H9 (cell line): ENCODE results near the gene ZNF839. TPM values are rescaled to one million over a fixed set of nuclear protein-coding genes. Genes with fewer than 3 reads are reported as not detected.

ENCODE experiments used
- DNase-seq: peaks from one replicate; pipeline ENCODE4 v3.0.0-alpha.2; 2017
- H2AFZ ChIP-seq: one replicate; pipeline ENCODE4 v1.6.1; 2013; ENCODE audit warnings: mild to moderate bottlenecking, low read length, control low read depth, moderate library complexity
- H2AK5ac ChIP-seq: 2 replicates; pipeline ENCODE4 v1.6.1; 2013; ENCODE audit warnings: low read length, control low read depth, mixed read lengths; ENCODE audit not compliant: insufficient read length
- H2BK120ac ChIP-seq: one replicate; pipeline ENCODE4 v1.6.1; 2013; ENCODE audit warnings: low read depth, mild to moderate bottlenecking, low read length, control low read depth, inconsistent platforms; ENCODE audit not compliant: poor library complexity, severe bottlenecking
- H2BK12ac ChIP-seq: 2 replicates; pipeline ENCODE4 v1.6.1; 2013; ENCODE audit warnings: low read length, control low read depth, mixed read lengths, low read depth; ENCODE audit not compliant: insufficient read length
- H2BK15ac ChIP-seq: 2 replicates; pipeline ENCODE4 v1.6.1; 2013; ENCODE audit warnings: low read depth, low read length, control low read depth
- H2BK20ac ChIP-seq: one replicate; pipeline ENCODE4 v1.6.1; 2013; ENCODE audit warnings: low read depth, mild to moderate bottlenecking, low read length, control low read depth, inconsistent platforms; ENCODE audit not compliant: poor library complexity, severe bottlenecking
- H2BK5ac ChIP-seq: 2 replicates; pipeline ENCODE4 v1.6.1; 2013; ENCODE audit warnings: low read length, control low read depth, mixed read lengths; ENCODE audit not compliant: insufficient read length
- H3K14ac ChIP-seq: 2 replicates; pipeline ENCODE4 v1.6.1; 2013; ENCODE audit warnings: low read length, control low read depth; ENCODE audit not compliant: insufficient read depth
- H3K18ac ChIP-seq: 2 replicates; pipeline ENCODE4 v1.6.1; 2013; ENCODE audit warnings: low read depth, mild to moderate bottlenecking, mixed read lengths, low read length, control low read depth; ENCODE audit not compliant: insufficient read length
- H3K23ac ChIP-seq: 2 replicates; pipeline ENCODE4 v1.6.1; 2013; ENCODE audit warnings: low read length, control low read depth, mixed read lengths, low read depth; ENCODE audit not compliant: insufficient read length
- H3K23me2 ChIP-seq: 2 replicates; pipeline ENCODE4 v1.6.1; 2013; ENCODE audit warnings: low read depth, mild to moderate bottlenecking, mixed read lengths, low read length, control low read depth; ENCODE audit not compliant: insufficient read length, poor library complexity, severe bottlenecking
- H3K27ac ChIP-seq: 2 replicates; pipeline ENCODE4 v1.5.1; 2013; ENCODE audit warnings: low read length, control low read depth, mixed read lengths, low read depth; ENCODE audit not compliant: insufficient read length
- H3K27me3 ChIP-seq: 2 replicates; pipeline ENCODE4 v1.6.1; 2013; ENCODE audit warnings: low read length, control low read depth, inconsistent platforms; ENCODE audit not compliant: insufficient read depth
- H3K4ac ChIP-seq: 2 replicates; pipeline ENCODE4 v1.6.1; 2013; ENCODE audit warnings: low read depth, mild to moderate bottlenecking, control low read depth, inconsistent platforms, low read length, moderate library complexity
- H3K4me1 ChIP-seq: 2 replicates; pipeline ENCODE4 v1.6.1; 2013; ENCODE audit warnings: low read length, control low read depth, inconsistent platforms; ENCODE audit not compliant: insufficient read depth
- H3K4me2 ChIP-seq: 2 replicates; pipeline ENCODE4 v1.6.1; 2013; ENCODE audit warnings: low read length, control low read depth, mixed read lengths; ENCODE audit not compliant: insufficient read length, insufficient read depth
- H3K56ac ChIP-seq: 2 replicates; pipeline ENCODE4 v1.6.1; 2013; ENCODE audit warnings: low read depth, mild to moderate bottlenecking, mixed read lengths, low read length, control low read depth; ENCODE audit not compliant: insufficient read length
- H3K79me1 ChIP-seq: 2 replicates; pipeline ENCODE4 v1.6.1; 2013; ENCODE audit warnings: low read depth, mild to moderate bottlenecking, moderate library complexity, low read length, control low read depth, inconsistent platforms; ENCODE audit not compliant: insufficient read depth, poor library complexity, severe bottlenecking
- H3K79me2 ChIP-seq: 2 replicates; pipeline ENCODE4 v1.6.1; 2013; ENCODE audit warnings: low read length, control low read depth, inconsistent platforms; ENCODE audit not compliant: insufficient read depth
- H3K9ac ChIP-seq: 2 replicates; pipeline ENCODE4 v1.6.1; 2013; ENCODE audit warnings: low read length, control low read depth, mixed read lengths; ENCODE audit not compliant: insufficient read length; ENCODE audit errors: extremely low read depth
- H3K9me3 ChIP-seq: one replicate; pipeline ENCODE4 v1.6.1; 2013; ENCODE audit warnings: low read depth, low read length, inconsistent platforms; ENCODE audit not compliant: control insufficient read depth
- H3T11ph ChIP-seq: one replicate; pipeline ENCODE4 v1.6.1; 2013; ENCODE audit warnings: mild to moderate bottlenecking, low read length, control low read depth, inconsistent platforms
- H4K20me1 ChIP-seq: one replicate; pipeline ENCODE4 v1.6.1; 2013; ENCODE audit not compliant: control insufficient read depth, insufficient read length, insufficient read depth
- H4K5ac ChIP-seq: 2 replicates; pipeline ENCODE4 v1.6.1; 2013; ENCODE audit warnings: low read depth, mild to moderate bottlenecking, mixed read lengths, low read length, control low read depth; ENCODE audit not compliant: insufficient read length
- H4K8ac ChIP-seq: replicated peaks from 2 replicates; pipeline ENCODE4 v1.6.1; 2013; ENCODE audit warnings: low read length, control low read depth, mixed read lengths, low read depth; ENCODE audit not compliant: insufficient read length
- H4K91ac ChIP-seq: 2 replicates; pipeline ENCODE4 v1.6.1; 2013; ENCODE audit warnings: low read depth, mild to moderate bottlenecking, moderate library complexity, mixed read lengths, low read length, control low read depth; ENCODE audit not compliant: insufficient read length
- H3K27ac Mint-ChIP-seq, 3 experiments: 2 replicates in 2 of 3; 3 replicates in 1 of 3; pipeline ENCODE4 v1.8.0; 2020 to 2021; ENCODE audit warnings: mixed read lengths in 3 of 3, mild to moderate bottlenecking in 1 of 3, moderate library complexity in 1 of 3
- H3K27me3 Mint-ChIP-seq: 2 replicates; pipeline ENCODE4 v1.8.0; 2021; ENCODE audit warnings: low read depth, mild to moderate bottlenecking, moderate library complexity, mixed read lengths
- H3K36me3 Mint-ChIP-seq, 3 experiments: 2 replicates in 2 of 3; 3 replicates in 1 of 3; pipeline ENCODE4 v1.8.0; 2020 to 2021; ENCODE audit warnings: low read depth in 3 of 3, mixed read lengths in 3 of 3; ENCODE audit not compliant: insufficient read depth in 1 of 3
- H3K4me1 Mint-ChIP-seq, 2 experiments: 2 replicates each; pipeline ENCODE4 v1.8.0; 2020; ENCODE audit warnings: mixed read lengths in 2 of 2
- H3K4me3 Mint-ChIP-seq, 2 experiments: 2 replicates in 1 of 2; 3 replicates in 1 of 2; pipeline ENCODE4 v1.8.0; 2020 to 2021; ENCODE audit warnings: mild to moderate bottlenecking in 2 of 2, mixed read lengths in 2 of 2, moderate library complexity in 1 of 2
- H3K9me3 Mint-ChIP-seq, 2 experiments: 2 replicates in 1 of 2; 3 replicates in 1 of 2; pipeline ENCODE4 v1.8.0; 2020; ENCODE audit warnings: mild to moderate bottlenecking in 2 of 2, mixed read lengths in 2 of 2, moderate library complexity in 1 of 2
- WGBS: extraction: QIAGEN DNeasy Blood & Tissue Kit; methylation state at CpG from one replicate; pipeline ENCODE4 v1.1.7; 2013; ENCODE audit warnings: missing lambda C conversion rate, low lambda C conversion rate, mixed read lengths; ENCODE audit not compliant: insufficient read length; ENCODE audit errors: extremely low coverage; 5-methylcytosine and 5-hydroxymethylcytosine counted together
- total RNA-seq: library from RNA; stranded (reverse); gene quantifications from 2 replicates; pipeline ENCODE4 v1.2.1, GENCODE V29; 2021
- TF ChIP-seq, protein P1 (sequence below): fragments of 200-600 bp; sonication (generic); conservative IDR thresholded peaks from 3 replicates; pipeline ENCODE4 v1.8.0; 2021; ENCODE audit warnings: antibody characterized with exemption, mild to moderate bottlenecking

ZNF839 gene
- total RNA-seq, 1 experiment from 2014 or later, result 9.4 TPM

GRCh38 chr14:102323102-102323501 is 3.6 kb downstream of the ZNF839 start:
- Histone ChIP-seq H4K91ac (no peak overlapping the region), H4K20me1 (no peaks in the 10 kb centered on the region), H3K23me2 (peaks cover 9% of the 10 kb centered on the region), H2BK5ac (no peak overlapping the region), H2AFZ (no peak overlapping the region), H3K56ac (no peak overlapping the region), H3K14ac (no peak overlapping the region), H3K23ac (no peak overlapping the region), H3K9me3 (no peaks in the 10 kb centered on the region), H3K18ac (no peak overlapping the region), H2BK15ac (no peak overlapping the region), H3K27me3 (no peaks in the 10 kb centered on the region), H3K79me2 (no peaks in the 10 kb centered on the region), H3K4me1 (no peaks in the 10 kb centered on the region; the same call in 1 of the 2 replicates), H3K9ac (no peak overlapping the region), H3T11ph (no peak overlapping the region), H3K79me1 (no peaks in the 10 kb centered on the region), H4K8ac (no peak overlapping the region), H2BK12ac (no peak overlapping the region), H3K4me2 (no peak overlapping the region), H2BK120ac (no peak overlapping the region), H2BK20ac (no peak overlapping the region), H4K5ac (no peak overlapping the region), H2AK5ac (no peak overlapping the region), H3K27ac (no peak overlapping the region), H3K4ac (no peak overlapping the region)
- H3K36me3 Mint-ChIP-seq, result peaks cover 0 to 9% (median 4%) of the 10 kb centered on the region in 3 experiments; a peak in 6 of 7 replicates
- TF ChIP-seq, protein P1, sequence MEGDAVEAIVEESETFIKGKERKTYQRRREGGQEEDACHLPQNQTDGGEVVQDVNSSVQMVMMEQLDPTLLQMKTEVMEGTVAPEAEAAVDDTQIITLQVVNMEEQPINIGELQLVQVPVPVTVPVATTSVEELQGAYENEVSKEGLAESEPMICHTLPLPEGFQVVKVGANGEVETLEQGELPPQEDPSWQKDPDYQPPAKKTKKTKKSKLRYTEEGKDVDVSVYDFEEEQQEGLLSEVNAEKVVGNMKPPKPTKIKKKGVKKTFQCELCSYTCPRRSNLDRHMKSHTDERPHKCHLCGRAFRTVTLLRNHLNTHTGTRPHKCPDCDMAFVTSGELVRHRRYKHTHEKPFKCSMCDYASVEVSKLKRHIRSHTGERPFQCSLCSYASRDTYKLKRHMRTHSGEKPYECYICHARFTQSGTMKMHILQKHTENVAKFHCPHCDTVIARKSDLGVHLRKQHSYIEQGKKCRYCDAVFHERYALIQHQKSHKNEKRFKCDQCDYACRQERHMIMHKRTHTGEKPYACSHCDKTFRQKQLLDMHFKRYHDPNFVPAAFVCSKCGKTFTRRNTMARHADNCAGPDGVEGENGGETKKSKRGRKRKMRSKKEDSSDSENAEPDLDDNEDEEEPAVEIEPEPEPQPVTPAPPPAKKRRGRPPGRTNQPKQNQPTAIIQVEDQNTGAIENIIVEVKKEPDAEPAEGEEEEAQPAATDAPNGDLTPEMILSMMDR, result peak; percentile 72
- H3K4me3 Mint-ChIP-seq, result peak overlapping the region in 1 of 2 experiments; percentile 31; a peak in 1 of 5 replicates
- WGBS, result no CpG with 5 or more reads among the region's 8 CpGs
- DNase-seq, result peak; percentile 62
- H3K27me3 Mint-ChIP-seq, result no peaks in the 10 kb centered on the region; the same call in 1 of the 2 replicates
- H3K4me1 Mint-ChIP-seq, result peaks cover 20 to 27% of the 10 kb centered on the region in 2 experiments
- H3K27ac Mint-ChIP-seq, result no peak overlapping the region; a peak in 2 of 7 replicates
- H3K9me3 Mint-ChIP-seq, result no peaks in the 10 kb centered on the region
